Stimulated activated naive CD4-positive, alpha-beta T cell (primary cell): ENCODE measurements around the gene ITGBL1.

Source experiments
- DNase-seq, 6 experiments: peaks; one replicate each; lab custom pipeline; 2025; lab: John Stamatoyannopoulos, UW

ITGBL1 gene, protein sequence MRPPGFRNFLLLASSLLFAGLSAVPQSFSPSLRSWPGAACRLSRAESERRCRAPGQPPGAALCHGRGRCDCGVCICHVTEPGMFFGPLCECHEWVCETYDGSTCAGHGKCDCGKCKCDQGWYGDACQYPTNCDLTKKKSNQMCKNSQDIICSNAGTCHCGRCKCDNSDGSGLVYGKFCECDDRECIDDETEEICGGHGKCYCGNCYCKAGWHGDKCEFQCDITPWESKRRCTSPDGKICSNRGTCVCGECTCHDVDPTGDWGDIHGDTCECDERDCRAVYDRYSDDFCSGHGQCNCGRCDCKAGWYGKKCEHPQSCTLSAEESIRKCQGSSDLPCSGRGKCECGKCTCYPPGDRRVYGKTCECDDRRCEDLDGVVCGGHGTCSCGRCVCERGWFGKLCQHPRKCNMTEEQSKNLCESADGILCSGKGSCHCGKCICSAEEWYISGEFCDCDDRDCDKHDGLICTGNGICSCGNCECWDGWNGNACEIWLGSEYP

GRCh38 chr13:101452519-101453485 lies at the start of gene ITGBL1:
TSS of gene ITGBL1 (plus strand) at chr13:101452675. CDS start at chr13:101452834, 159 bp downstream.
- no peak for DNase-seq

- DNase-seq, result no peak
These were observed 45.7 kb upstream of the ITGBL1 start for GRCh38 chr13:101406791-101407190.

- DNase-seq, result no peak
These were observed 44.3 kb upstream of the ITGBL1 start for GRCh38 chr13:101408154-101408553.

GRCh38 chr13:101408992-101409656 lies 43.4 kb upstream of the ITGBL1 start:
- no peak for DNase-seq

DNA sequence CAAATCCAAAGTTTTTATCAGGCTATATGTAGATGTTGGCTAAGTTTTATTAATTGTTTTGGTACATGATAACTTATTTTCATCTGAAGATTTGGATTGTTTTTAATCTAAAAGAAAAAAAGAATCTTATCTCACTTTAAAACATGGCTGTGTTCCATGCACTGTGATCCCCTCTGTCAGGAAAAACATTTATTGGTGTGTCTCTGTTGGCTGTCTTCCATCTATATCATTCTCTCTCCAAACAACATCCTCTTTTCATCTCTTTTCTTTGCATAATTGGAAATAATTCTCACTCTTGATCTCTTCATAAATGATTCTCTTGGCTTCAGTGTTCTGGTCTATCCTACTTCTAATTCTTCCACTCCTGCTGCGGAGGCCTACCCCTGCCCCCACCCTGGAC lies 40.4 kb upstream of the ITGBL1 start:
- no peak for DNase-seq

DNA sequence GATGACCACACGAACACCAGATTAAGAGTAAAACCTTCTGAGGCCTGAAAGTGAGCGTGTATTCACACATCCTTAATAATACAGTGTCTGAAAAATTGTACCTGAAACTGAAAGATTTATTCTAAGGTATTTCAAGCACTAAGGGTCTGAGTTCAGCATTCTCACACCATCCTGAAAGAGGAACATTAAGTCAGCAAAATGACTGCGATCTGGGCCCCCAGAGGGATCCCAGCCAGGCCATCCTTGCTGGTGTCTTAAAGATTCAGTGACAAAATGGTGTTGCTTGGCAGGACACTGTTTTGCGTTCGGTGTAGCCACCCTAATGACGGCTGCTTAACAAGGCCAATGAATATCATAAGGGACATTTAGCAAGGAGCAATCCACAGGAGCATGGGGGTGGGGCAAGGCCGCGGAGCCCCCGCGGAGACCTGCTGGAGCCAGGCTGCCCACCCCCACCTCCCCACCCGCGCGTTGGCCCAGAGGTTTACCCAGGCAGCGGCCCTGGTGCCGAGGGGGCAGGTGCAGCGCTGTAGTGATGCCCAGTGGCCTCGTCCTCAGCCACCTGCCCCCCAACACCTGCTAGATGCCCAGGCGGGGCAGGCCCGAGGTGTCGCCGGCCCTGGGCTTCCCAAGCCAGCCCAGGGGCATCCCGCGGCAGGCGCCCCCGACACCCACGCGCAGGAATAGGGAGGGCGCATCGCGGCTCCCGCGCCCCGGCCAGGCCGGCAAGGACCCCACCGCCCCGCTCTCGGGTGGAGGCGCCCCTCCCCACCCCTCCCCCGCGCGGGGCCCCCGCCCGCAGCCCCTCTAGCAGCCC lies 36.9 kb upstream of the ITGBL1 start:
- DNase-seq, result no peak

- DNase-seq, result no peak
These were observed 36.1 kb upstream of the ITGBL1 start, which contains the start of gene NALCN for GRCh38 chr13:101416181-101417042. TSS of gene NALCN (minus strand) at chr13:101416508. CDS start at chr13:101399126, 17,382 bp downstream.

- DNase-seq, result no peak
These were observed 35.5 kb upstream of the ITGBL1 start for GRCh38 chr13:101417043-101417406.

DNA sequence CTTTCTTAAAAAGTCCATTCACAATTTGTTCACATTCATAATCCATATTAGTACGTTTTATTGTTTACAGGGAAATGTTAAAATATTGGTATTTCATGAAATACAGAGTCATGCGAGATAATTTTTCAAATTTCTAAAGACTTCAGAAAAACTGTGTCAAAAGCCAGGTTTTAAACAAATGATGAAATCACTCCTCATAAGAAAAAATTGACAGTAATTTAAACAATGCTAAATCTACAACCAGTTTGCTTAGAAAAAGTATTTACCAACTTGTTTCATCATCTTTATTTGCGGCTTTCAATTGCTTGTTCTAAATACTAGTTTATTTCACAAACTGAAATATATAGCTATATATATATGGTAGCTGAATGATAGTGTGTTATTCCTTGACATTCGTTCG lies 35.0 kb upstream of the ITGBL1 start:
- no peak for DNase-seq

DNA sequence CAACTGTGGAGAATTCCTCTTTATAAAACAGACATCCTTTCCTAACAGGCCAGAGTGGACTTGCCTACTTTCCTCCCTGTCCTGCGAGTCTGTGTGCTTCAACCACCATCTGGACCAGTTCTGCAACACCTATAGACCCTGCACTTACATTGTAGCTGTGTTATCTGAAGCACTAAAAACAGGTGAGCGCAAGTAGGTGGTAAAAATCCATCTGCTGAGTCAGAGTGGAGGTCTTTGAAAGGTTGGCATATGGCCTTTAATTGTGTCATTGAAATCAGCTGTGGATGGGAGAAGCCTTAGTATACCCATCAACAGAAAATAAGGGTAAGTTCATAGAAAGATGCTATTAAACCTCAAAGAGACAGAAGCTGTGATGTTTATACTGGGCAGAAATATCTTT lies 28.6 kb upstream of the ITGBL1 start:
- DNase-seq, result no peak

GRCh38 chr13:101424381-101425155 lies 27.9 kb upstream of the ITGBL1 start:
- no peak for DNase-seq

DNA sequence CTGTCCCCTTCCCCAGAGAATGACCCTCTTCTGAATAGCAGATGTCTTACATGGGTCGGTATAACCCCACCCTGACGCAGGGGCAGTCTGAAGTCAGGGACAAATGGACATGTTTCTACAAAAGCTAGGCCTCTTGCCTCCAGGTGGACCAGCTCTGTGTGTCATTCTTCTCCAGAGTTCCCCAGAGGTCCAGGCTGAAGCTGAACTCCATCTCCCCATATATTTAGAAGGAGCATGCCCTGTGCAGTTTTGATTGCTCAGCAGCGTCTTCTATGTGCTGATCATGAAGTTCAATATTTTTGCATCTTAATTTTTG lies 27.4 kb upstream of the ITGBL1 start:
- DNase-seq, result no peak

- no peak for DNase-seq
These were observed 26.9 kb upstream of the ITGBL1 start for GRCh38 chr13:101425623-101426022.

GRCh38 chr13:101429733-101430132 lies 22.7 kb upstream of the ITGBL1 start:
- no peak for DNase-seq

GRCh38 chr13:101433895-101434294 lies 18.6 kb upstream of the ITGBL1 start:
- no peak for DNase-seq

- no peak for DNase-seq
These were observed 18.0 kb upstream of the ITGBL1 start for GRCh38 chr13:101434486-101434885.

DNA sequence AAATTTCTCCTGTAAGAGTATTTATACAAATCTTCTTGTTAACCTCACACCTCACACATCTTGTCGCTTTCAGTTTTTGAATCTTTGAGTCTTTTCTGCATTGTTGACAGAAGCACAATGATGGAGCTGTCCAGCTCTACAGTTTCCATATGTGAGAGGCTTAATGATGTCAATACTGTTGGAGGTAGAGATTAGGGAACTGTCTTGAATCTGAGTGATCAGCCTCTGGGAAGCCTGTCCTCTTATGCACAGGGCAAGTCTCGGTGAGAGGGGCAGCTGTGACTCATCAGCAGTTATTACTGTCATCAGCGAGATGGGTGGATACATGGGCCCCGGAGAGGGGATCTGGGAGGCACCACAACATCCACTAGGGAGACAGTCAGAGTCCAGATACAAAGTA lies 4.6 kb upstream of the ITGBL1 start:
- no peak for DNase-seq

DNA sequence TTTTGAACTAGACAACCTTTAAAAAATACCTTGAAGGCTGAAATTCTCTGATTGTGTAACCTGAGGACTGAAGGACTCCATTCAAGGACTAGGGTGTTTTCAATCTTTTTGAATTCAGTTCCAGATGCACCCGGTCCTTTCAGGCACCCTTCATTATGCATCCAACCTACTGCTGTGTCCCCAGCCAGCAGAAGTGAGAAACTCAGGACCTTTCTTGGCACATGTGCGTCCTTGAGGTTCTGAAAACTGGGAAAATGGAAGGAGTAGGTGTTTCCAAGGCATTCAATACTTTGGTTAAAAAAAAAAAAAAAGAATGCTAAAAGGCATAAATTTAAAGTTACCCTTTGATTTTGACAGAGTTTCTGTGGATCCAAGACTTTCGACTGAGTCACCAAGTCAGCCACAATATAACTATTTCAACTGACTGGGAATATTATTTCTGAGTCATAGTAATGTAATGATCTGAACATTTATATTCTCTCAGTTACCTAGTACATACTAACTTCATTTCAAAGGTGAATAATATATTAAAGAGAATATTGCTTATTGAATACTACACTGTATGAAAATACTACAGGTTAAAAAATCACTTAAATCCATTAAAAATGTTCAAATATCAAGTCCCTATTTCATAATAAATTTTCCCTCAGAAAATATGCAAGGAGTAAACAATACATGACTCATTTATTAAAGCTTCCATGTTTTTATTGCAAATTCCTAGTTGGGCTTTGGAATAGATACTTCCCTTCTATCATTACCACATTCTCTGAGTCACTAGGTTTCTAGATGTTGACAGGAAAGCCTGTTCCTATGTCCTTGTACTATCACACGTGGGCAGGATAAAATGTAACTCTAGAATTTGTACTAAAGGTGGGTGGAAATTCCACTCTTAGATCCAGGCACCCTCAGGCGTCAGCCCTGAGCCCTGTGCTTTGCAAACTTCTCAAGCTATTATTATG lies 2.4 kb upstream of the ITGBL1 start:
- no peak for DNase-seq

- no peak for DNase-seq
These were observed 1.7 kb upstream of the ITGBL1 start for GRCh38 chr13:101450749-101451130.
